Measurements from ENCODE around the gene STMN3. TPM values are rescaled to one million over a fixed set of nuclear protein-coding genes. Genes with fewer than 3 reads are reported as not detected.

STMN3 gene
- total RNA-seq, 2 experiments from 2014 or later = 42.1 to 45.6 TPM

DNA sequence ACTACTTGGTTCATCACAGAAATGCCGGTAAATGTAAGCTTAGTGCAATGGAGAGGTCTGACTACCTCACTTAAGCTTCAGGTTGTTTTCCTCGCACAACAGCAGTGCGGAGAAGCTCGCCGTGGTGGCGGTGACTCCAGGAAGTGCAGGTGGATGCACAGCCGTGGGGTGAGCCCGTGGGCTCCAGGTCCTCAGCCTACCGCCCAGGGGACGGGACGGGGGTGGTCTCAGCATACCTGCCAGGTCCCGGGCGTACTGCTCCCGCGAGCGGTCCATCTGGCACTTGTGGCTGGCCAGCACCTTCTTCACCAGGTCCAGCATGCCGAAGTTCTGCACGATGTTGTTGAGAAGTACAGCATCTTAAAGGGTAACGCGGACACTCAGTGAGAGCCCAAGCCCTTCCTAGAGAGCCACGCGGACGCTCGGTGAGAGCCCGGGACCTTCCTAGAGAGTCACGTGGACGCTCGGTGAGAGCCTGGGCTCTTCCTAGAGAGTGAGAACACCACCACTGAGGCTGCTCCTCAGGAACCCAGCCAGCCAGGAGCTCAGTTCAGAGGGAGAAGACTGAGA is 61.4 kb downstream of the STMN3 start:
- H3K27ac Mint-ChIP-seq = no peak overlapping the region
- DNase-seq (no peak), ATAC-seq (ENCODE audit: low read depth) (no peak)
- H3K4me3 Mint-ChIP-seq = no peak overlapping the region
- H3K4me1 Mint-ChIP-seq = peaks cover 6% of the 10 kb centered on the region
- POLR2A ChIA-PET = no interaction called here
- H3K9me3 Mint-ChIP-seq = no peaks in the 10 kb centered on the region
- peaks cover 18% of the 10 kb centered on the region for H3K36me3 Mint-ChIP-seq
- H3K27me3 Mint-ChIP-seq = no peaks in the 10 kb centered on the region

DNA sequence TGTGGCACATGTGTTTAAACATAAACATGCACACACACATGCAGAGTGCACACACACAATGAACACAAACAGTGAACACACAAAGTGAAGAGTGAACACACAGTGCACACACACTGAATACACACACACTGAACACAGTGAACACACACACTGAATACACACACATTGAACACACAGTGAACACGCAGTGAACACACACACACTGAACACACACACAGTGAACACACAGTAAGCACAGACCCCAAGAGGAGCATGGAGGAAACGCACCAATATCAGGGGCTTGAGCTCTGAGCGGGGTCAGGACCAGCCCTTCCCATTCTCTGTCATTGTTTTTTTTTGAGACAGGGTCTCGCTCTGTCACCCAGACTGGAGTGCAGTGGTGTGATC is 62.1 kb downstream of the STMN3 start:
- Mint-ChIP-seq H3K4me1 (peaks cover 6% of the 10 kb centered on the region), H3K36me3 (peaks cover 18% of the 10 kb centered on the region), H3K27ac (no peak overlapping the region), H3K27me3 (no peaks in the 10 kb centered on the region), H3K4me3 (no peak overlapping the region), H3K9me3 (no peaks in the 10 kb centered on the region)
- DNase-seq = no peak
- POLR2A ChIA-PET = no interaction called here
- ATAC-seq (ENCODE audit: low read depth) = no peak

DNA sequence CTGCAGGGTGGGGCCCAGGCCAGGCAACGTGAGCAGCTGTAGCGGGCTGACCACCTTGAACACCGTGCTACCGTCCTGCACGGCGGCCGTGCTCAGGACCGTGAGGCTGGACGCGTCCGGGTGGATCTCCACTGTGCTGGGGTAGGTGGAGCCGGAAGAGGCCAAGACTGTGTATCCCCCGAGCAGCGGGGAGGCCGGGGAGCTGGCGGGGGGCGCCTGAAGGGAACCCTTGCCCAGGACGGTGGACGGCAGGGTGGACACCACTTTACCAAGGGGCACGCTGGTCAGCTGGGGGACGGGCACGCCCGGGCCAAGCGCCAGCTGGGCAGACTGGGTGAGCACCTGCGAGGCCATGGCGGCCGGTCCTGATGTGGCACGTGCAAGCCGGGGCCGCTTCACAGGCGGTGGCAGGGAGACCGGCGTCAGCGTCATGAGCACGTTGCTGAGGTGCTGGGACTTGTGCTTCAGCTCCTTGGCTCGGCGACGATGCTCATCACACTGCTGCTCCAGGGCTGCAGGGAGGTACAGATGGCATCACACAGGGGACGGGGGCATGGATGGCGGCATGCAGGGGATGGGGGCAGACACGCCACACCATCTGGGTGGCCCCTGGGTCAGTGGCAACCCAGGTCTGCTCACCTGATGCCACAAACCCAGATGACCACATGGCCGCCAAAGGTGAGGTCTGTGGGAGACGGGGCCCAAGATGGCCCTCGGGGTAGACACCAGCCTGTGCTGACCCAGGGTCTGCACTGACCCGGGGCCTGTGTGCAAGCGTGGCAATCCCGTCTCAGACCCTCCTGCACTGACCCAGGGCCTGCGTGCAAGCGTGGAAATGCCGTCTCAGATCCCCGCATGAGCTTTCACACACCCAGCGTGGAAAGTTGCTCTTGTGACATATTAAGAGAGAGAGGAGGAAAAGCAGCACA is 62.7 kb downstream of the STMN3 start:
- POLR2A ChIA-PET = no interaction called here
- H3K9me3 Mint-ChIP-seq = no peaks in the 10 kb centered on the region
- DNase-seq = no peak
- H3K27ac Mint-ChIP-seq = no peak overlapping the region
- H3K4me1 Mint-ChIP-seq = peaks cover 6% of the 10 kb centered on the region
- no peak for ATAC-seq (ENCODE audit: low read depth)
- no peaks in the 10 kb centered on the region for H3K27me3 Mint-ChIP-seq
- peaks cover 17% of the 10 kb centered on the region for H3K36me3 Mint-ChIP-seq
- no peak overlapping the region for H3K4me3 Mint-ChIP-seq

Other genes starting within 250 kb of the STMN3 start
- under 1 TPM; 0.19 to 0.37 TPM for gene KCNQ2, start 180.8 kb downstream of the STMN3 start, total RNA-seq
- gene EEF1A2, start 154.3 kb downstream of the STMN3 start, total RNA-seq = under 1 TPM in 1 of 2 experiments, not detected in 1; 0.26 TPM
- 100 to 1,000 TPM; 242 to 248 TPM for gene PPDPF, start 132.7 kb downstream of the STMN3 start, total RNA-seq
- under 1 TPM; 0.11 to 0.31 TPM for gene PTK6, start 116.0 kb downstream of the STMN3 start, total RNA-seq
- not detected for gene SRMS, start 105.7 kb downstream of the STMN3 start, total RNA-seq
- under 1 TPM; 0.48 to 0.55 TPM for gene FNDC11, start 99.3 kb downstream of the STMN3 start, total RNA-seq
- gene HELZ2, start 79.2 kb downstream of the STMN3 start, total RNA-seq = 100 to 1,000 TPM; 118 to 128 TPM
- gene GMEB2, start 26.3 kb downstream of the STMN3 start, total RNA-seq = 10 to 100 TPM; 20.5 to 21.6 TPM
- gene RTEL1, start 4.9 kb upstream of the STMN3 start, total RNA-seq = 10 to 100 TPM; 41.3 to 41.5 TPM
- gene TNFRSF6B, start 43.2 kb upstream of the STMN3 start, total RNA-seq = not detected
- gene ARFRP1, start 54.6 kb upstream of the STMN3 start, total RNA-seq = 10 to 100 TPM; 68.8 to 73.1 TPM
- 10 to 100 TPM; 43.0 to 44.5 TPM for gene ZGPAT, start 54.6 kb upstream of the STMN3 start, total RNA-seq
- gene LIME1, start 83.2 kb upstream of the STMN3 start, total RNA-seq = 100 to 1,000 TPM; 144 to 159 TPM
- 100 to 1,000 TPM; 128 to 134 TPM for gene SLC2A4RG, start 86.4 kb upstream of the STMN3 start, total RNA-seq
- gene ZBTB46, start 177.8 kb upstream of the STMN3 start, total RNA-seq = under 1 TPM; 0.11 to 0.25 TPM
- gene ABHD16B, start 208.1 kb upstream of the STMN3 start, total RNA-seq = not detected
- 10 to 100 TPM; 37.9 to 39.5 TPM for gene TPD52L2, start 211.8 kb upstream of the STMN3 start, total RNA-seq
- gene DNAJC5, start 241.7 kb upstream of the STMN3 start, total RNA-seq = 10 to 100 TPM; 48.3 to 49.2 TPM

Data from activated naive CD8-positive, alpha-beta T cell treated with anti-CD3 and anti-CD28 coated beads, Interleukin-2, amount 10 ng/mL, durations not matched to agents 7 days and 5 days (primary cell).